ENCODE measurements around the gene MEF2D.

- TF ChIP-seq CTCF (optimal IDR thresholded peaks at IDR 0.05 in 1 of 3, IDR thresholded peaks at IDR 0.05 in 1 of 3, conservative IDR thresholded peaks at IDR 0.05 in 1 of 3; ENCODE audit: extremely low read depth in 1 of 3, insufficient read depth in 2 of 3, low read length in 3 of 3) (no peak), EZH2 (IDR thresholded peaks at IDR 0.05; ENCODE audit: low read length) (no peak)
Measured at GRCh38 chr1:156467385-156467784, 33.2 kb downstream of the MEF2D start.

All from keratinocyte (primary cell).